GM12878 (cell line): Measurements from ENCODE around the gene TBC1D10B.

ENCODE experiments used
- ATF3 ChIP-seq: IDR thresholded peaks from 2 replicates; pipeline ENCODE4 v1.6.1; 2011; ENCODE audit warnings: low read depth, mild to moderate bottlenecking, low read length, moderate library complexity, borderline replicate concordance; ENCODE audit errors: extremely low read depth
- EGR1 ChIP-seq, 2 experiments: IDR thresholded peaks; 1 replicate in 1 of 2; 2 replicates in 1 of 2; pipeline ENCODE4 v1.6.1; 2011 to 2012; ENCODE audit warnings: low read depth in 2 of 2, low read length in 2 of 2, borderline replicate concordance in 1 of 2, mild to moderate bottlenecking in 1 of 2, moderate library complexity in 1 of 2
- HCFC1 ChIP-seq: fragments of 150-350 bp; IDR thresholded peaks from 2 replicates; pipeline ENCODE4 v1.6.1; 2014; ENCODE audit warnings: low read length
- NFXL1 ChIP-seq: fragments of 450-650 bp; IDR thresholded peaks from 2 replicates; pipeline ENCODE4 v1.6.1; 2017; ENCODE audit warnings: antibody characterized with exemption, mild to moderate bottlenecking, borderline replicate concordance
- PKNOX1 ChIP-seq: fragments of 450-650 bp; IDR thresholded peaks from 2 replicates; pipeline ENCODE4 v1.6.1; 2016; ENCODE audit warnings: mild to moderate bottlenecking
- POLR2A ChIP-seq: IDR thresholded peaks from 2 replicates; pipeline ENCODE4 v1.6.1; 2011; ENCODE audit warnings: low read depth, mild to moderate bottlenecking, low read length
- POLR2AphosphoS5 ChIP-seq: IDR thresholded peaks from 2 replicates; pipeline ENCODE4 v1.6.1; 2011; ENCODE audit warnings: mild to moderate bottlenecking, low read length, inconsistent platforms
- RAD21 ChIP-seq: IDR thresholded peaks from 2 replicates; pipeline ENCODE4 v1.6.1; 2011; ENCODE audit warnings: mild to moderate bottlenecking, low read depth, low read length, moderate library complexity; ENCODE audit not compliant: insufficient read depth
- USF2 ChIP-seq: IDR thresholded peaks from 2 replicates; pipeline ENCODE4 v1.6.1; 2011; ENCODE audit warnings: low read depth, low read length, improper control_type of control experiment, borderline replicate concordance
- ZNF274 ChIP-seq: IDR thresholded peaks from one replicate; pipeline ENCODE4 v1.8.0; 2011; ENCODE audit not compliant: insufficient read length, insufficient read depth
- TF ChIP-seq, protein P1 (sequence below), 3 experiments: IDR thresholded peaks in 2 of 3; conservative IDR thresholded peaks in 1 of 3; 2 replicates each; pipeline ENCODE4 v1.5.1; 2011; ENCODE audit warnings: low read depth in 3 of 3, low read length in 3 of 3, mild to moderate bottlenecking in 3 of 3, control low read depth in 2 of 3, moderate library complexity in 2 of 3, inconsistent platforms in 1 of 3, mixed read lengths in 1 of 3; ENCODE audit not compliant: control insufficient read depth in 2 of 3, insufficient read depth in 1 of 3; ENCODE audit errors: extremely low read depth in 1 of 3

DNA sequence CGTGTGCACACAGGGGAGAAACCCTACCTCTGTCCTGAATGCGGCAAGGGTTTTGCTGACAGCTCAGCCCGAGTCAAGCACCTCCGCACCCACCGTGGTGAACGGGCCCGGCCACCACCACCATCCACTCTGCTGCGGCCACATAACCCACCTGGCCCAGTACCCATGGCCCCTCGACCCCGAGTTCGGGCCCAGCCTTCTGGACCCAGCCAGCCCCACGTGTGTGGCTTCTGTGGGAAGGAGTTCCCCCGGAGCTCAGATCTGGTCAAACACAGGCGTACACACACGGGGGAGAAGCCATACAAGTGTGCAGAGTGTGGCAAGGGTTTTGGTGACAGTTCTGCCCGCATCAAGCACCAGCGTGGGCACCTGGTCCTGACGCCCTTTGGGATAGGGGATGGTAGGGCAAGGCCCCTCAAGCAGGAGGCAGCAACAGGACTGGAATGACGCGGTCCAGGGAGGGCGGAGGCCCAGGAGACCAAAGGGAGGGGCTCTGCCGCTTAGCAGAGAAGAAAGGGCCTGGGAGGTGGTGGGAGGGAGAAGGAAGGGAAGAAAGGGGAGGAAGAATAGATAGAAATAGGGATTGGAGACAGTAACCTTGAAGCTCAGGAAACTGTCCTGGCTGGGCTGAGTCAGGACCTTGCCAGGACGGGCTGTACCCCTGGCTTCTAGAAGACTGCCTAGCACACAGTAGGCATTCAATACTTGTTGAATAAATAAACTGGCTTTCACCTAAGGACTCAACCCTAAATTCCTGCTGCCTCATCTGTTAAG lies 28.6 kb upstream of the TBC1D10B start:
- no peak for TF ChIP-seq POLR2AphosphoS5
- TF ChIP-seq ZNF274 = no peak
- no peak for TF ChIP-seq PKNOX1
- no peak for TF ChIP-seq HCFC1
- TF ChIP-seq, protein P1, sequence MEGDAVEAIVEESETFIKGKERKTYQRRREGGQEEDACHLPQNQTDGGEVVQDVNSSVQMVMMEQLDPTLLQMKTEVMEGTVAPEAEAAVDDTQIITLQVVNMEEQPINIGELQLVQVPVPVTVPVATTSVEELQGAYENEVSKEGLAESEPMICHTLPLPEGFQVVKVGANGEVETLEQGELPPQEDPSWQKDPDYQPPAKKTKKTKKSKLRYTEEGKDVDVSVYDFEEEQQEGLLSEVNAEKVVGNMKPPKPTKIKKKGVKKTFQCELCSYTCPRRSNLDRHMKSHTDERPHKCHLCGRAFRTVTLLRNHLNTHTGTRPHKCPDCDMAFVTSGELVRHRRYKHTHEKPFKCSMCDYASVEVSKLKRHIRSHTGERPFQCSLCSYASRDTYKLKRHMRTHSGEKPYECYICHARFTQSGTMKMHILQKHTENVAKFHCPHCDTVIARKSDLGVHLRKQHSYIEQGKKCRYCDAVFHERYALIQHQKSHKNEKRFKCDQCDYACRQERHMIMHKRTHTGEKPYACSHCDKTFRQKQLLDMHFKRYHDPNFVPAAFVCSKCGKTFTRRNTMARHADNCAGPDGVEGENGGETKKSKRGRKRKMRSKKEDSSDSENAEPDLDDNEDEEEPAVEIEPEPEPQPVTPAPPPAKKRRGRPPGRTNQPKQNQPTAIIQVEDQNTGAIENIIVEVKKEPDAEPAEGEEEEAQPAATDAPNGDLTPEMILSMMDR (IDR thresholded peaks at IDR 0.05 in 2 of 3, conservative IDR thresholded peaks at IDR 0.05 in 1 of 3; ENCODE audit: control insufficient read depth in 2 of 3, extremely low read depth in 1 of 3, insufficient read depth in 1 of 3, low read depth in 3 of 3, low read length in 3 of 3) = no peak
- TF ChIP-seq RAD21 = no peak
- TF ChIP-seq POLR2A = no peak
- no peak for TF ChIP-seq USF2
- no peak for TF ChIP-seq ATF3
- no peak for TF ChIP-seq EGR1 (IDR thresholded peaks at IDR 0.05; ENCODE audit: borderline replicate concordance in 1 of 2, low read depth in 2 of 2, low read length in 2 of 2)
- no peak for TF ChIP-seq NFXL1
